Stimulated activated CD4-positive, alpha-beta T cell treated with anti-CD3 and anti-CD28 coated beads, Interleukin-2, amount 100 ng/mL, for 24 hours (primary cell): Measurements from ENCODE around the gene DPP4.
"Not testable (repeated sequence)": the region's sequence is repeated elsewhere in the genome, so short reads cannot be mapped to it uniquely, and the experiment has no call there.

Experiments used
- DNase-seq, 2 donors: peaks; one replicate each; pipeline ENCODE4 v3.0.0-alpha.2; 2020

The DPP4 gene

DNA sequence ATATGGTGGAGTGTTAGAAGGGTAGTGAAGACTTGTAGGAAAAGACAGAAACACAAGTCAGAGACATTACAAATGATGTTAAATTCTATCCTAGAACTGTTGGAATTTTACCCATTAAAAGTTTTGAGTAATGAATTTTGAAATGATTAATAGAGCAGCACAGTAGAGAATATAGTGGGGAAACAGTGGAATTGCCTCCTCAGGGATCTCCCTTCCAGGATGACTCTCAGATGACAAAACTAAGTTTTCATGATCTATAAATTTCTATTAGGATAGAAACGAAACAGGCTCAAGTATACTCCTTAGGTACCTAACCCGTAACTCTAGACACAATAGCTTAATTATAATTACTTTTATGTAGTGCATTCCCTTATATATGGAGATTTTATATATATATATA is 86.7 kb downstream of the DPP4 start:
- DNase-seq, result no peak

DNA sequence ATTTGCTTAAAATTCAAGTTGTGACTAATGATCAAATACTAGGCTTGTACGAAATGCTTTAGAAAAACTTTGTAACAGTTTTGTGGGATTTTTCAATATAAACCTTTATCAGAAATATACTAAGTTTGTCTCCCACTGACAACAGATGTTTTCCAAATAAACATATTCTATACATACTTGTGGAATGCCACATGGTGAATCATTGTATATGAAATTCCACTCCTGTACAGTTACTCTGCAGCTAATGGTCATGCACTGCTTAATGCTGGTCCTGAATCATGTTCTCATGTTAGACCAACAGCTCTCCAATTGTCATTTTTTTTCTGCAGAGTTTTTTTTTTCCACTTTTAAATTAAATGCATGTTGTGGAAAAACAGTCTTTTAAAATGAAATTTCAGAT is 90.1 kb downstream of the DPP4 start:
- DNase-seq, result no peak

DNA sequence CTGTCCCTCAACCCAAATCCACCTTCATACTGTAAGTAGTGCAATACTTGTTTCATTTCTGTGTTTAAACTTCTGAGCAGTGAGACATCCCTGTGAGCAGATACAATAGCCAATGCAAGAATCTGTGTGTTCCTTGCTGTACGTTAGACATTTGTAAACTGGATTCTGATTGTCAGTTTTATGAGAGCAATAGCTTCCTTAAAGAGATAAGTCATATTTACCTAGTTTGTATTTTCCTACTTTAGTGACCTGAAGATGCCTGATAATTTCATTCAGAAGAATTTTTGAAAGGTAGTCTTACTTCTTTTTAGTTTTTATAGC is 90.7 kb downstream of the DPP4 start:
- DNase-seq, result no peak

DNA sequence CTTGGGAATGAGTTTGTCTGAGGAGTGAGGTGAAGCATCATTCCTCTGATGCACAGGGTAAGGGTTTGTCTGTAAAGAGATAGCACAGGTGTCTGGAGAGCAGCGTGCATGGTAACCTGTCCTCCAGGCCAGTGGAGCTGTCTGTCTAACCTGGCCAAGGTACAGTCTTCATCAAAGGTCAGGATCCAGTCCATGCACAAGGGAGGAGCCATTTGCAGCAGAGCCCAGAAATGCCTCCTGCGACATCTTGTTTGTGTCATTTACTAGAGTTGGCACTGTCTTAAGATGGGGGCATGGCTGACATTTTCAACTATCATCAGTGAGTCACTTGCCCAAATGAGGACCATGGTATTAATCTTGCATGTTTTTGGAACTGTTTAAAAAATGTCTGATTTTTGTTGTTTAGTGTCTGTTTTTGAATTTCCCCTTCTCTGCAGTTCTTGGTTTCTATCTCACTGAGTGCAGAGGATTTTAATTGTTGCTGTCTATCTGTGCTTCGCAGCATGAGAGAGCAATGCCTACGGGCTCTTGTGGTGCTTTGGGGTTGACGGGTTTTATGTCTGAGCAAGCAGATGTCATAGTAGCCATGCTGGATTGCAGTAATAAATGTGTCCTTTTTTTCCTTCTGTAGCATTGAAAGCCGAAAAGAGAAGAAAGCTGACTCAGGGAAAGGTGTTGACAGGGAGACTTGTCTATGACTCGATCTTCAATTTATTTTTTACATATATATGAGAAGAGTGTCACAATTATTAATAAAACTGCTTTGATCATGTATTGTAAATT is 91.3 kb downstream of the DPP4 start:
- no peak for DNase-seq

DNA sequence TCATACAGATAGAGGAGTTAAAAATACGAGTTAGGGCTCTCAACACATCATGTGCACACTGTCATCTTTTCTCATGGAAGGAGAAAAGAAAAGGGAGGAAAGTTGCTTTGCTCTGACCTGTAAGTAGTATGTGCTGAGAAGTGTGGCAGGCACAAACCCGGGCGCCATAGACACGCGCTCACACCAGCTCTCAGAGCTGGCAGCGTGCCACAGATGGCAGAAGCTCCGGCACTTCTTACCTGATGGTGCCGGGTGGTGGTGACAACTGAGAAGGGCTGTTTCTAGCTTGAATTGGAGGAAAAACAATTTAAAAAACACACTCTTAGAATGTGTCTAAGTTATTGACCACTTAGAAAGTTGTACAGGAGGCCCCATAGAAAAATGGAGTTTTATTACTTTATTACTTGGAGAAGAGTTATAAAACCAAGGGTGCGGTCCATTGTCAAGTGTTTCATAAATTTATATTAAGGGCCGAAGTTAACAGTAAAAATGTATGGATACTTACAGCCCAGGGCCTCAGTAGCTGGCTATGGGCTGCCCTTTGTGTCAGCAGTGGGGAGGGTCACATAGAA is 92.2 kb downstream of the DPP4 start:
- DNase-seq, result no peak

DNA sequence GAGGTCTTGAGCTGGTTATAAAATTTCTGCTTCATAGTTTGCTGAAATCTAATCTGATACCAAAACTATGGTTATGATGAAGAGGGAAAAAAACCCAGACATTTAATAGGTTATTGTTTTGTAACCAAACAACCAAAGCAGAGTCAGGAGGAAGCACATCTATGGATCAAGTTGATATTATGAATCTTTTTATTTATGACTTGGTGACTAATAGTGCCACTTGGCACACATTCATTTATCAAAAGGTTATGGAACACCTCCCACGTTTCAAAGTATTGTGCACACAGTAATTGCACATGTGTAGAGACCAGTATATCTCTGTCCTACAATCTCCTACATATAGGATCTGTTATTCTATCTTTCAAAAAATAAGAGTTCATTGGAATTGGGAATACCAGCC is 93.0 kb downstream of the DPP4 start:
- DNase-seq, result no peak

DNA sequence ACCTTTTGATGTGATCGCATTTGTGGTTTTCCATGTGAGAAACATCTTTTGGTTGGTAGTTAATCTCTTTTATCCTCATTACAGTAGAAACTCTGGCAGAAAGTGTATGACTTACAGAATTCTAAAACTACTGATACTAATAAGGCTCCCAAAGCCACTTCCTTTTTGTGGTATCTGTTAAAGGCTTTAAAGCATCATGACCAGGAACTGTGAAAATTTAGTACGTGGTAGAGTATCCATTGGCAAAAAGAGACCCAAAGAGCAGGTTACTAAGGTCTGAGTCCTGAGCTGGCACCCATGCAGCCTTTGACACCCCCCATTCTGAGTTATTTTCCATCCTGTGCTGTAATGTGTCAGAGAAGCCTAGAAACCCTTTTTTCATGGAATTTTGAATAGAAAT is 94.5 kb downstream of the DPP4 start:
- DNase-seq, result no peak

DNA sequence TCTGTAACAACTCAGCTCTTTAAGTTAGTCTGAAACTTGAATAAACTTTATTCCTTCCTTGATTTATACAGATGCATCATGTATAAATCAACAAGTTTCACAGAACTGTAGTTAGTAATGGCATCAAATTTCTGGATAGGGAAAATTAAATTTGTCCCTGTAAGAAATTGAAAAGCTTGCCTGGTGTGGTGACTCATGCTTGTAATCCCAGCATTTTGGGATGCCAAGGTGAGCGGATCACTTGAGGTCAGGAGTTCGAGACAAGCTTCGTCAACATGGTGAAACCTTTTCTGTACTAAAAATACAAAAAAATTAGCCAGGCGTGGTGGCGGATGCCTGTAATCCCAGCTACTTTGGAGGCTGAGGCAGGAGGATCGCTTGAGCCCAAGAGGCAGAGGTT is 96.1 kb downstream of the DPP4 start:
- not testable (repeated sequence) for DNase-seq

DNA sequence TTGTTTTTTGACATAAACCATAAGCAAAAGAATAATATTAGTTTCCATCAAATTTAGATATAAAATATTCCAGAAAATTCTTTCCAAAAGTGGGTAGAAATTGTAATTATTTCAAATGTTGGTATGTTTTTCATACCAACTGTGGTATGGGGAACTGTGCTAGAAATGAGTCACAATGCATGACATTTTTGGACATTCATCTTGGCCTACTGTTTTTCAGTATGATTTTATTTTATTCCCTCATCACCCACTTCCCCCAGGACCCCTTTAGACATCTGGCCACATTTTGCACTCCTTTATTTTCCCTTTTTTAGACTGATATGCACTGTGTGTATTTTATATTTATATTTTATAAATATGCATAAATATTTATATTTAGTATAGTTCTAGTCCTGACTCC is 97.1 kb downstream of the DPP4 start:
- no peak for DNase-seq

DNA sequence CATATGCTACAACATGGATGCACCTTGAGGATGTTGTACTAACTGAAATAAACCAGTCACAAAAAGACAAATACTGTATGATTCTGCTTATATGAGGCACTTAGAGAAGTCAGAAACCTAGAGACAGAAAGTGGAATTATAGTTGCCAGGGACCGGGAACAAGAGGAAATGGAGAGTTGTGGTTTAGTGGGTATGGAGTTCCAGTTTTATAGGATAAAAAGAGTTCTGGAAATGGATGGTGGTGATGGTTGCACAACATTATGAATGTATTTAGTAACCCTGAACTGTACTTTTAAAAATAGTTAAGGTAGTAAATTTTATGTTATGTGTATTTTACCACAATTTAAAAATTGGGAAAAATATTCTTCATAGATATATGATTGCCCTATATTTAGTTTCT is 97.7 kb downstream of the DPP4 start:
- DNase-seq, result no peak

DNA sequence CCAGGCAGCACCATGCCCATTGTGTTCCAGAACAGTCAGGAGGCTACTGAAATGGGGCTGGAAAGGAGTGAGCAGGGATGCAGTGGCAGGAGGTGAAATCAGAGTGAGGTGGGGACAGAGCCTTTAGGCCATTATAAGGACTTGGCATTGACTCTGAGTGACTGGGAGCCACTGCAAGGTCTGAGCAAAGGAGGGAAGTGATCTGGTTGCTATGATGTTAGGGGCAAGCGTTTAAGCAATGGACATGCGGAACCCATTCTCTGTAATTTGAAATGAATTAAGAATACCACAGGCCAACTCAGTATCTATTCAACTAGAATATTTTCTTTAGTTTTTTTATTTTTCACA is 98.2 kb downstream of the DPP4 start:
- DNase-seq, result no peak

DNA sequence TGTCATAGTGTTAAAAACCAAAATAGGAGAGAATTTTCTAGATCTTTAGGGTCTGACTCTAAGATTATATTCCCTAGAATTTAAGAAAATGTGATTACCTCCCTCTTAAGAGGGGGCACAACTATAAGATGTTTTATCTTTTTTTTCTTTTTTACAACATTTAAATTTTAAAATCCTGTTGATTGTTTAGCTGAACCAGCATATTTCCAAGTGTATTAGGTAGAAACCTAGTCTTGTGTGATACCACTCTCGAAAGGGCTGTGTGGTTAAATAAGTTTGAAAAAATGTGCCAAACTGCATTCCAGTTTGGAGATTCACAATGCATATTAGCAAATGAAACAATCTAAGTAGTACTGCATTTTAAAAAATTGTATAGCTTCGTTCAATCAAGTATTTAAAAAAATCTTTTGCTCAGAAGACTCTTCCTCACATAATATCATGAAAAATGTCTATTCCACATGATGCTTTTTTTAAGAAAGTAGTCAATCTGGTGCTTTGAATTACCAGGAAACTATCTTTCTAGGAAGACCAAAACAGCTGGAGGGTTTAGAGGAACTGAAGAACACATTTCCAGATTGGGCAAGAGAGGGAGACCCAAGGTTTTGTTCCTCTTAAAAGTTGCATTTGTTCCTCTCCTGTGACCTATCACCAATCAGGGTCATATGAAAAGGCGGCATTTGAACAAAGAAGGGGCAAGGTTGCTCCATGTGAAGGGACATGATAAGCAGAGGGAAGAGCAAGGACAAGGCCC is 98.8 kb downstream of the DPP4 start:
- no peak for DNase-seq

DNA sequence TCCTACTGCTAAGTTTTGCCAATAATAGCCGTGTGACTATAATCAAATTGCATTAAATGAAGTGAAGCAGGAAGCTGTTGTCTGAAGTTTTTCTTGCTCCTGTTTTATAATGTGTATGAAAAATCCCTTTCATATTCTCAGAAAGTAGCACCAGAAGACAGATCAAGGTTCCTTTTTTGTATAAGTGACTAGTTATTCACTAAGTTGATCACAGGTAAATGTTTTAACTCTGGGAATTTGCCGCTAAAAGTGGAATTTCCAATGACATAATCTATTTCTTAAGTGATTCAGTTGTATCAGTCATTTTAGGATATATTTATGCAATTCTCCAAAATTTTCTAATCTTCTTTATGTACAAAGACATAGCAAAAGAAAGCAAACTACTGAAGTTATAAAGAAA is 99.6 kb downstream of the DPP4 start:
- DNase-seq, result no peak

DNA sequence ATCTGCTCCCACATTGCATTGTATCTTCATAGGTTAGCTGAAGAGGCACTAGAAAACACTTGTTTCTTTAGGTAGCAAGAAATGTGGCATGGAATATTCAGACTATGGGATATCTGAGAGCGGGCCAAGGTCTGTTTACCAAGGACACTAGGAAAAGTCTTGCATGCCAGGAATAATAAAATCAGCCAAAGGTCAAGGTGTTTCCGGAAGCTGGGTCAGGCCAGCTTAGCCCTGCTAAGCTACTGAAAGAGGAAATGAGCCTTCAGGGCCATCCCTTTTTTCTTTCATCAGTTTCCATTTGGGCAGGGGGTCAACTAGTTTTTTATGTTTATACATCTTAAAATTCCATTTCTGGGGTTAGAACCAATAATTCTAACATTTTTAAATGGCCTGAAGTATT is 101.1 kb downstream of the DPP4 start:
- no peak for DNase-seq

DNA sequence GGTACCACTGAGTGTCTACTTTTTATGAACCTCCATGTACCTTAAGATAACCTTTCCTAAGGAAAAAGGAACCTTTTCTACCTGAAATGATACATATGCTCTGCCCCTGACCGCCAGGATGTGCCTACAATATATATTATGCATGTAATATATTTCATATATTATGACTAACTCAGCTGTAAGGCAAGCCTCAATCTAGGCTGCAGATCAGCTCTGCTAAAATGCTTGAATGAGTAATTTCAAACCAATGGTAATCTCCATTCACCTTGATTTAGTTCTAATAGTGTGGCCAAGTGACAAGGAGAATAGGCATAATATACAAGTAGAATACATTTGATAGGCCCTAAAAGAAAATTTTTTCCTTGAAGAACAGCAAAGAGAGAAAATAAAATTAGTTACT is 101.8 kb downstream of the DPP4 start:
- DNase-seq, result no peak

DNA sequence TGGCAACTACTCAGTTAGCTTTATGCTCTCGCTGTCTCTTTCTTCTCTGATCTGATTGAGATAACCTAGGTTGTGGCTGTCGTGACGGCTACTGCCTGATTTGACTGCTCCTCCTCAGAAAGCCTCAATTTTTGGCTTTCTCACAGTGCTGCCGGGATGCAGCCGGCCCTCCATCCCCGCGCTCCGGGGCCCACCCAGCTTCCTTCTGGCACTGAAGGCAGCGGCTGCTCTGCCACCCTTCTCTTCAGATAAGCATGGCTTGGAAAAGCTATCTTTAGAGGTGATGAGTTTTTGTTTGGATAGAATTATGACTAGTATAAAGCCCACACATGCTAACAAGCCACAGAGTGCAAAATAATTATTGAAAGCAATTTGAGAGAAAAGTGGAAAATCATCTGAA is 102.5 kb downstream of the DPP4 start:
- no peak for DNase-seq

DNA sequence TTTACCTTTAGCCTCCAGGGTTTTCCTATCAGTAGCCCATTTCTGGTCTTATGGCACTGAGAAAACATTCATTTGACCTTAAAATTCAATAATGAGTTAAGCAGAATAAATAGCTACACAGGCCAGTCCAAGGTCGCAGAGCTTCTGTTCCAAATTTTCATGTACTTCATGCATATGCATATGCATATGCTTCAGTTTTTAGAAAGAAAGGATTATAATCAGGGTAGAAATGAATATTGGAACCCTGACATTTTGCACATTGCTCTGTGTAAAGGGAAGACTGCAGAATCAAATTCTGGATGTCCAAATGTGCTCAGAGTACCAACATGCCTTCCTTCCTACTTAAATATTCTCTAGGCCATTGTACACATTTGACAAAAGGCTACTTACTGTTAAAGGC is 104.9 kb downstream of the DPP4 start:
- no peak for DNase-seq

DNA sequence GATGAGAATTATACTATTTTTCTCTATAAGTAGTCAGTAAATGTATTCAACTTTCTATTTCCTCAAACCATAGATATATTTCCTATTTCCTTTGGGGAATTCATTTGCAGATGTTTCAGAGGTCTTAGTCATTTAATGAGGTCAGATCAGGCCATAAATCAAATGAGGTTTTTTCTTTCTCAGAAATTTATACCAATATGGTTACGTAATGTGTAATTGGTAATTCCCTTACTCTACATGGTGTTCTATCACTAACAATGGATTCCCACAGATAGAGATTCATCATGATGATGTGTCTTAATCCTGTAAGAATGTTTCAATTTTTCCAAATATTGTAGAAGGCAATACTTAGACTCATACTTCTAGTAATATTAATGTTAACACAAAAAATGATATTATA is 108.0 kb downstream of the DPP4 start:
- no peak for DNase-seq

DNA sequence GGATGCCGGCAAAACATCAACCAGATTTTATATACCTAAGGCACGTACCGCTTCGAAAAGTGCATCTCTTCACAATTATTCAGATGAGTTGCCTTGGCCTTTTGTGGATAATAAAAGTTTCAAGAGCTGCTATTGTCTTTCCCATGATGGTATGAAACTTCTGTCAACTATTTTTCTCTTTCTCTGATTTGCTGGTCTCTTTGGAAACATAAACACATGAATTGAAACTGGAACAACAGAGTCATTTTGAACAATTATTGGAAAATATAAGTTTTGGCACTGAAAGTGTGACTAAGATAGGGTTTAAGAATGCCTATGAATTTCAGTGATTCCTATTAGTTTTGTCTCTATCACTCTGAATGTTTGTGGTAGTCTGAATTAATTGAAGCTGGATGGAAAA is 109.9 kb downstream of the DPP4 start:
- no peak for DNase-seq

DNA sequence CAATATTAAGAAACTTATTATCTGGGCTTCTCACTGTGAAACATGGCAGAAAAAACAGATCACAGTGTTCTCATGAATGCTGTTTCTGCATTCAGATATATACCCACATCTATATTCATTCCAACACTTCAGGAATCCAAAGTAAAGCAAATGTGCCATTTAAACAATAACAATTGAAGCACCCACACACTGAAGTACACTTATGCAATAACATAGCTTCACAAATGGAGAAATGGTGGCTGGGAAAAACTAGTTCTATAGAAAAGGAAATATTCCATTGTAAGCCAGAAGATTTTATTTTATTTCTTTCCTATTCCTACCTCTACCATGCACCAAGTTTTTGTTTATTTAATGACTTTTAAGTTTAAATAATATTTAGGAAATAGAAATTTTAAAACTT is 111.9 kb downstream of the DPP4 start:
- no peak for DNase-seq

DNA sequence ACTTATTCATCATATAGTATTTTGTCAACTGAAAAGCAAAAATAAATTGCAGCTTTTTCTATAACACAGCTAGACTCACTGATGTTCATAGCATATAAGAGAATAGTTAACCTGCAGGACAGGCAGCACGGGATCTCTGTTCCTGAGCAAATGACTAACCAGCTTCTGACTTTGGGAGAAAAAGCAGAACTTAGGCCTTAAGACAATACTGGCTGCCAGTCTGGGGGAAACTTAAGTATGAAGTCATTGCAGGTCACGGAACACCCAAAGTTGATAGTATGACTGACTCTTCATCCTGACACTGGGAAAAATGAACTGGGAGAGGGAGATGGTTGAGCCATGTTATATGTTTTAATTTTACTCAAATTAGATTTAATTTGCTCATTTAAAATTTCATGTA is 113.0 kb downstream of the DPP4 start:
- no peak for DNase-seq

DNA sequence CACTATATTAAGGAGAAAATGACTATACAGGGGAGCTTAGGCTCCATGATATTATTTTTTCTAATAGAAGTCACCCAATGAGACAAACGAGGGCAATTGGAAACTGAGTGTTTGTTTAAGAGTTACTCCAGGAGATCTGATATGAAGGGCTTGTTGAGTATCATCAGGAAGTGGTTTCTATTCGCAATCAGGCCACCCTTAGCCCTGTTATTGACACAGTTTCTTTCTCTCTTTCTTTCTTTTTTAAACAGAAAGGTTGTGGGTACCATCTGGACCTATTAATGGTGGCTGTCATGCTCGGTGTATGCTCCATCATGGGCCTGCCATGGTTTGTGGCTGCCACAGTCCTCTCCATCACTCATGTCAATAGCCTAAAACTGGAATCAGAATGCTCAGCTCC is 117.3 kb downstream of the DPP4 start:
- DNase-seq, result no peak

DNA sequence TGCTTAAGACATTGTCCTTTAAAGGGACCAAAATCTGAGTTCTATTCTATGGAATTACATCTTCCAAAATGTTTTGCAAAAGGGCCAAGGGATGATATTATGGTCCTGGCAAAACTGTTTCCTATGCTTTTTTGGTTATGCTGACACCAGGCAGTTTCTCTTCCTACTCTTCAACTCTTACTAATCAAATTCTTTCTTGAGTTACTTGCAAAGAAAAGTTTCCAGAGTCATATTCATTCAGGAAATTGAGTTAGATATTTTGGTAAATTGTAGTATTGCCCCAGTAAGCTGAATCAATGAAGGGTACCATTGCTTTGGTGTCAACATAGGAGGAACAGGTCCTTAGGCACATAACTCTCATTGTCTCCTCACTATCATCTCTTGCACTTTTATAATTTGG is 118.8 kb downstream of the DPP4 start:
- no peak for DNase-seq

DNA sequence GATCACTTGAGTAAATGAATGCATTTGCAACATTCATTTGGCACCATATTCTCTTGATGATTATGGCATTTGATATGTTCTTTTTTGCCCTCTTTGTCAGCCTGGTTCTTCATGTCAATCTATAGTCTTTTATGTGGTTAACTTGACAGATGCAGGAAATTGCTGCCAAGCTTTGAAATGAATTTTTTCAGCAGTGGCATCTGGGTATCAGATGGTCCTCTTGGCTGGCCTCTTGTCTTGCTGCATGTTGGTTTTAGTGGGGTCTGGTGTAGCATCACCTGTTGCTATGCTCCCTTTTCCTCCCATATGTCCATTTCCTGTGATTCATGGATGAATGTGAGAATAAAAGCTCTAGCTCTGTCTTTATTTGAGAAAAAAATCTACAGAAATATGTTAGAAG is 119.9 kb downstream of the DPP4 start:
- no peak for DNase-seq

DNA sequence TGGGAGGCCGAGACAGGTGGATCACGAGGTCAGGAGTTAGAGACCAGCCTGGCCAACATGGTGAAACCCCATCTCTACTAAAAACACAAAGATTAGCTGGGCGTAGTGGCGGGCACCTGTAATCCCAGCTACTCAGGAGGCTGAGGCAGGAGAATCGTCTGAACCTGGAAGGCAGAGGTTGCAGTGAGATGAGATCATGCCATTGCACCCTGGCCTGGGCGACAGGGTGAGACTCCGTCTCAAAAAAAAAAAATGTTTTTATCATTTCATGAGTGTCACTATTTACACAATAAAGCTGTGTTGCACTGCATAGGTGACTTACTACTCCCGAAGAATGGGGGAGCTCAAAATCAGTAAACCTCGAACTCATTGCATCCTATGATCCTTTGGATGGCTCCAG is 120.6 kb downstream of the DPP4 start:
- DNase-seq, result not testable (repeated sequence)
